Body of pancreas (tissue), 4 donors: Measurements from ENCODE around the gene GPR132. TPM values are rescaled to one million over a fixed set of nuclear protein-coding genes. Genes with fewer than 3 reads are reported as not detected.
"Not testable (repeated sequence)": the region's sequence is repeated elsewhere in the genome, so short reads cannot be mapped to it uniquely, and the experiment has no call there.

ENCODE experiments used
- ATAC-seq: fragments of 150-250 bp; one replicate; pipeline ENCODE4 v1.9.1; 2016
- DNase-seq, 4 donors: peaks; one replicate each; pipeline ENCODE4 v3.0.0-alpha.2; 2019
- H3K27ac ChIP-seq, 4 donors: fragments of 200-600 bp; sonication (generic); 1 replicate in 3 of 4; 2 replicates in 1 of 4; pipeline versions ENCODE4 v1.5.1 to v1.6.1; 2016 to 2019; ENCODE audit warnings: mild to moderate bottlenecking in 1 of 4, mixed read lengths in 1 of 4, moderate library complexity in 1 of 4
- H3K27me3 ChIP-seq, 2 donors: fragments of 200-600 bp; sonication (generic); one replicate each; pipeline ENCODE4 v1.6.0; 2016; ENCODE audit warnings: mild to moderate bottlenecking in 1 of 2
- H3K36me3 ChIP-seq, 2 donors: fragments of 200-600 bp; sonication (generic); replicated peaks in 1 of 2; 2 replicates each; pipeline ENCODE4 v1.5.1; 2016; ENCODE audit warnings: low read depth in 2 of 2; ENCODE audit not compliant: insufficient read depth in 1 of 2
- H3K4me1 ChIP-seq: fragments of 200-600 bp; sonication (generic); one replicate; pipeline ENCODE4 v1.6.0; 2016
- H3K4me3 ChIP-seq, 2 donors: fragments of 200-600 bp; sonication (generic); 1 replicate in 1 of 2; 2 replicates in 1 of 2; pipeline ENCODE4 v1.5.1; 2016 to 2019
- H3K9me3 ChIP-seq, 3 donors: fragments of 200-600 bp; sonication (generic); 1 replicate in 2 of 3; 2 replicates in 1 of 3; pipeline ENCODE4 v1.5.1; 2016
- CTCF ChIP-seq, 7 experiments: fragments of 450-650 bp in 4 of 7; fragments of 200-600 bp in 3 of 7; sonication (generic) in 3 of 7; IDR thresholded peaks; one replicate each; pipeline ENCODE4 v1.5.1; 2016 to 2019; ENCODE audit warnings: antibody characterized with exemption in 7 of 7
- POLR2A ChIP-seq, 3 donors: fragments of 450-650 bp; IDR thresholded peaks; one replicate each; pipeline ENCODE4 v1.6.1; 2016; ENCODE audit warnings: antibody characterized with exemption in 3 of 3, mild to moderate bottlenecking in 2 of 3
- WGBS, 2 donors: methylation state at CpG; one replicate each; pipeline ENCODE4 v1.1.5; 2017; 5-methylcytosine and 5-hydroxymethylcytosine counted together
- intact Hi-C: fragments of 100-400 bp; cut with DNase I; formaldehyde crosslinking; loops from one replicate; pipeline ENCODE4 v1.15.1; 2023
- total RNA-seq, 2 donors: library from RNA; depleted of rRNA; stranded (reverse); fragments of >200 nt; gene quantifications; one replicate each; pipeline ENCODE4 v1.1.0, GENCODE V29; 2016

The GPR132 gene
- total RNA-seq, 2 donors from 2014 or later: 1.0 TPM; not detected in 1

GRCh38 chr14:105067140-105067968, 2.1 kb upstream of the GPR132 start:
- 71 to 89% methylated on average over 7 to 18 of the region's 18 CpGs for WGBS, 2 donors
- no peaks in the 10 kb centered on the region for H3K27me3 ChIP-seq

GRCh38 chr14:105066240-105067071, 1.2 kb upstream of the GPR132 start:
- Histone ChIP-seq H3K4me3 (no peak overlapping the region), H3K36me3 (no peaks in the 10 kb centered on the region), H3K27ac (no peak overlapping the region), H3K9me3 (no peaks in the 10 kb centered on the region), H3K27me3 (no peaks in the 10 kb centered on the region), H3K4me1 (no peaks in the 10 kb centered on the region)
- TF ChIP-seq CTCF (IDR thresholded peaks at IDR 0.05): no peak
- no peak for TF ChIP-seq POLR2A (IDR thresholded peaks at IDR 0.05)
- intact Hi-C loops: no loop called here
- WGBS, 2 donors: 84 to 86% methylated on average over 7 to 22 of the region's 28 CpGs
- ATAC-seq: no peak
- DNase-seq: no peak

More at GRCh38 chr14:105067140-105067968, 2.1 kb upstream of the GPR132 start:
- Histone ChIP-seq H3K4me1 (no peaks in the 10 kb centered on the region), H3K36me3 (no peaks in the 10 kb centered on the region), H3K4me3 (no peak overlapping the region), H3K9me3 (no peaks in the 10 kb centered on the region), H3K27ac (no peak overlapping the region)
- TF ChIP-seq CTCF (IDR thresholded peaks at IDR 0.05) (no peak), POLR2A (IDR thresholded peaks at IDR 0.05) (no peak)
- no peak for DNase-seq
- no peak for ATAC-seq
- intact Hi-C loops: no loop called here

DNA sequence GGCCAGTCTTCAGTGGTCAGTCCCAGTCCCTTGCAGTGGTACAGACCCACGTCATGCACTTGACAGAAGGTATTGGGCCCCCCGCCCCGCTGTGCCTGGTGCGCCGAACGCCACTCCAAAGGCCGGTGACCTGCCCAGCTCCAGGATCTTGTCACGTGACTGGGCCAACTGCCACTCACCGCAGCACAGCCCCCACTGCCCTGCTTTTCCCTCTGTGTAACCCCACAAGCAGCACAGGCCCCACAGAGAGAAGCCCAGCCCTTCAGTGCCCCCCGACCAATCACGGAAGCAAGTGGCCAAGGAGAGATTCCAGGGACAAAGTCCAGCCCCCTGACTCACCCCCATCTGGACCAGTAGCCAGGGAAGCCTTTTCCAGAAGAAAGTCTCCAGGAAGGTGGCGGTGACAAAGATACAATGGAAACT, 498 bp downstream of the GPR132 start:
- peak in 1 of 4 donors; percentile 51 for DNase-seq

DNA sequence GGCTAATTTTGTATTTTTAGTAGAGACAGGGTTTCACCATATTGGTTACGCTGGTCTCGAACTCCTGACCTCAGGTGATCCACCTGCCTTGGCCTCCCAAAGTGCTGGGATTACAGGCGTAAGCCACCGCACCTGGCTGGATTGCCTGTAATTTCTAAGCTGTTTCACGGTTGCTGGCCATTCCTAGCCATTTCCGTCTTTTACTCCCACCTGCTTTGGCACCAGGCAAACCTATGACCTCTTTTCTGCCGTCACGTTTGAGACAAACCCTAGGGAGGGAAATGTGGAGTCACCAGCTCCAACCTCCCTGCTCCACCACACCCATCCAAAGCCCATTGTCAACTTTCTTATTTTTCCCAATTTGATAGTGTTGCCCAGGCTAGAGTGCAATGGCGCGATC, 1.2 kb downstream of the GPR132 start:
- H3K27ac ChIP-seq: peak overlapping the region in 1 of 4 donors; percentile 50
- no peaks in the 10 kb centered on the region for H3K36me3 ChIP-seq
- DNase-seq (no peak), ATAC-seq (no peak)
- peaks cover 11% of the 10 kb centered on the region for H3K4me1 ChIP-seq
- TF ChIP-seq CTCF (IDR thresholded peaks at IDR 0.05): no peak
- TF ChIP-seq POLR2A (IDR thresholded peaks at IDR 0.05): no peak
- no peaks in the 10 kb centered on the region for H3K9me3 ChIP-seq
- H3K27me3 ChIP-seq: no peaks in the 10 kb centered on the region
- intact Hi-C loops: no loop called here
- H3K4me3 ChIP-seq: no peak overlapping the region
- WGBS, 2 donors: 88 to 89% methylated on average over 10 of the region's 10 CpGs

More for the DNA sequence above, 498 bp downstream of the GPR132 start:
- WGBS, 2 donors: 34 to 50% methylated on average over 7 to 12 of the region's 12 CpGs
- Histone ChIP-seq H3K4me3 (no peak overlapping the region), H3K4me1 (peaks cover 4% of the 10 kb centered on the region), H3K27ac (peak overlapping the region in 1 of 4 donors; percentile 50), H3K36me3 (no peaks in the 10 kb centered on the region), H3K27me3 (no peaks in the 10 kb centered on the region), H3K9me3 (no peaks in the 10 kb centered on the region)
- intact Hi-C loops: no loop called here
- TF ChIP-seq POLR2A (IDR thresholded peaks at IDR 0.05): no peak
- no peak for TF ChIP-seq CTCF (IDR thresholded peaks at IDR 0.05)
- no peak for ATAC-seq

DNA sequence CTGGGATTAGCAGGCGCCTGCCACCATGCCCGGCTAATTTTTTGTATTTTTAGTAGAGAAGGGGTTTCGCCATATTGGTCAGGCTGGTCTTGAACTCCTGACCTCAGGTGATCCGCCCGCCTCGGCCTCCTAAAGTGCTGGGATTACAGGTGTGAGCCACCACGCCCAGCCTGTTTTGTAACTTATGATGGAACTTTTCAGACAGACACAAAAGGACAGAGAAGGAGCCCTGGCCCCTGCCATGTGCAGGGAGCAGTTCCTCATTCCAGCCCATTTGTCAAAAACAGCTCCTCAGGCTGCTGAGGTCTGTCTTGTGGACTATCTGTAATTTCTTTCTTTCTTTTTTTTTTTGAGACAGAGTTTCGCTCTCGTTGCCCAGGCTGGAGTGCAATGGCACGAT, 1.7 kb downstream of the GPR132 start:
- H3K27me3 ChIP-seq, H3K36me3 ChIP-seq, H3K4me3 ChIP-seq, intact Hi-C loops, H3K9me3 ChIP-seq, ATAC-seq: not testable (repeated sequence)
- H3K27ac ChIP-seq: peak overlapping the region in 1 of 4 donors; percentile 50
- H3K4me1 ChIP-seq: peaks cover 13% of the 10 kb centered on the region
- DNase-seq: peak in 1 of 4 donors; percentile 38
- 81 to 85% methylated on average over 10 of the region's 10 CpGs for WGBS, 2 donors
